ENCODE measurements around the gene SUSD6. TPM values are rescaled to one million over a fixed set of nuclear protein-coding genes. Genes with fewer than 3 reads are reported as not detected.

The SUSD6 gene
- total and polyA plus RNA-seq, 4 donors = 6.8 to 10.8 (median 7.6) TPM

DNA sequence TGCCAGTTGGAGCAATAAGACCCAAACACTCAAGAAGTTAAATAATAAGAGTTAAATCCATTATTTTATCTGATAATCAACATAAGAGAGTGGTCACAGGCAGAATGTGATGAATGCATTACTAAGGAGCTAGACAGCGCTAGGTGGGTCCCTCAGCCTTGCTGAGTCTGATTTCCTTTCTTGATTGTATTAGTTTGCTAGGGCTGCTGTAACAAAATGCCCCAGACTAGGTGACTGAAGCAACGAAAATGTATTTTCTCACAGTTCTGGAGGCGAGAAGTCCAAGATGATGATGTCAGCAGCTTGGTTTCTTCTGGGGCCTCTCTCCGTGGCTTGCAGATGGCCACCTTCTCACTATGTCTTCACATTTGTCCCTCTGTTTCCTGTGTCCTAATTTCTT, 28.6 kb upstream of the SUSD6 start:
- Histone ChIP-seq H3K4me1 (ENCODE audit: control insufficient read depth in 4 of 4, insufficient read depth in 4 of 4, low read length in 3 of 4) (peaks cover 0 to 8% (median 3%) of the 10 kb centered on the region in 4 donors), H3K36me3 (ENCODE audit: control insufficient read depth in 4 of 4, insufficient read depth in 3 of 4, low read depth in 1 of 4, low read length in 3 of 4) (no peaks in the 10 kb centered on the region), H3K9ac (ENCODE audit: low read depth in 1 of 2, low read length in 2 of 2) (no peak overlapping the region), H3K27ac (ENCODE audit: low read depth in 1 of 2, low read length in 2 of 2) (no peak overlapping the region), H3K27me3 (ENCODE audit: control insufficient read depth in 4 of 4, insufficient read depth in 4 of 4, low read length in 3 of 4) (no peaks in the 10 kb centered on the region), H3K4me3 (ENCODE audit: low read depth in 1 of 3, low read length in 3 of 3) (no peak overlapping the region), H3K9me3 (ENCODE audit: control insufficient read depth in 4 of 4, low read length in 3 of 4) (no peaks in the 10 kb centered on the region)
- DNase-seq (ENCODE audit: low spot score) = no peak
- 91% methylated on average over 4 of the region's 4 CpGs for WGBS
- TF ChIP-seq HNF4G (IDR thresholded peaks at IDR 0.05) (no peak), FOXA2 (IDR thresholded peaks at IDR 0.05) (no peak), YY1 (IDR thresholded peaks at IDR 0.05) (no peak), MAX (IDR thresholded peaks at IDR 0.05) (no peak)
- TF ChIP-seq, protein P1, sequence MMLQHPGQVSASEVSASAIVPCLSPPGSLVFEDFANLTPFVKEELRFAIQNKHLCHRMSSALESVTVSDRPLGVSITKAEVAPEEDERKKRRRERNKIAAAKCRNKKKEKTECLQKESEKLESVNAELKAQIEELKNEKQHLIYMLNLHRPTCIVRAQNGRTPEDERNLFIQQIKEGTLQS (IDR thresholded peaks at IDR 0.05) = no peak
- TF ChIP-seq, protein P2, sequence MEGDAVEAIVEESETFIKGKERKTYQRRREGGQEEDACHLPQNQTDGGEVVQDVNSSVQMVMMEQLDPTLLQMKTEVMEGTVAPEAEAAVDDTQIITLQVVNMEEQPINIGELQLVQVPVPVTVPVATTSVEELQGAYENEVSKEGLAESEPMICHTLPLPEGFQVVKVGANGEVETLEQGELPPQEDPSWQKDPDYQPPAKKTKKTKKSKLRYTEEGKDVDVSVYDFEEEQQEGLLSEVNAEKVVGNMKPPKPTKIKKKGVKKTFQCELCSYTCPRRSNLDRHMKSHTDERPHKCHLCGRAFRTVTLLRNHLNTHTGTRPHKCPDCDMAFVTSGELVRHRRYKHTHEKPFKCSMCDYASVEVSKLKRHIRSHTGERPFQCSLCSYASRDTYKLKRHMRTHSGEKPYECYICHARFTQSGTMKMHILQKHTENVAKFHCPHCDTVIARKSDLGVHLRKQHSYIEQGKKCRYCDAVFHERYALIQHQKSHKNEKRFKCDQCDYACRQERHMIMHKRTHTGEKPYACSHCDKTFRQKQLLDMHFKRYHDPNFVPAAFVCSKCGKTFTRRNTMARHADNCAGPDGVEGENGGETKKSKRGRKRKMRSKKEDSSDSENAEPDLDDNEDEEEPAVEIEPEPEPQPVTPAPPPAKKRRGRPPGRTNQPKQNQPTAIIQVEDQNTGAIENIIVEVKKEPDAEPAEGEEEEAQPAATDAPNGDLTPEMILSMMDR (IDR thresholded peaks at IDR 0.05; ENCODE audit: low read depth, low read length, missing input control) = no peak

GRCh38 chr14:69584389-69584788, 27.0 kb upstream of the SUSD6 start:
- DNase-seq (ENCODE audit: low spot score) = no peak
- Histone ChIP-seq H3K27ac (ENCODE audit: low read depth in 1 of 2, low read length in 2 of 2) (no peak overlapping the region), H3K9ac (ENCODE audit: low read depth in 1 of 2, low read length in 2 of 2) (no peak overlapping the region), H3K36me3 (ENCODE audit: control insufficient read depth in 4 of 4, insufficient read depth in 3 of 4, low read depth in 1 of 4, low read length in 3 of 4) (no peaks in the 10 kb centered on the region), H3K27me3 (ENCODE audit: control insufficient read depth in 4 of 4, insufficient read depth in 4 of 4, low read length in 3 of 4) (no peaks in the 10 kb centered on the region), H3K4me1 (ENCODE audit: control insufficient read depth in 4 of 4, insufficient read depth in 4 of 4, low read length in 3 of 4) (peaks cover 0 to 8% (median 3%) of the 10 kb centered on the region in 4 donors), H3K4me3 (ENCODE audit: low read depth in 1 of 3, low read length in 3 of 3) (no peak overlapping the region), H3K9me3 (ENCODE audit: control insufficient read depth in 4 of 4, low read length in 3 of 4) (no peaks in the 10 kb centered on the region)
- 93% methylated on average over 1 of the region's 1 CpG for WGBS
- no peak for TF ChIP-seq JUND (IDR thresholded peaks at IDR 0.05)
- no peak for TF ChIP-seq ZBTB33 (IDR thresholded peaks at IDR 0.05)
- no peak for TF ChIP-seq REST (IDR thresholded peaks at IDR 0.05)
- no peak for TF ChIP-seq SP1 (IDR thresholded peaks at IDR 0.05)
- TF ChIP-seq NR2F2 (IDR thresholded peaks at IDR 0.05) = no peak
- no peak for TF ChIP-seq EGR1 (IDR thresholded peaks at IDR 0.05; ENCODE audit: low read depth in 2 of 2)
- TF ChIP-seq FOXA2 (IDR thresholded peaks at IDR 0.05) = no peak
- TF ChIP-seq MAX (IDR thresholded peaks at IDR 0.05) = no peak

Data from liver (tissue), 9 donors.